BE2C (cell line): ENCODE data around the gene PNPLA1.

ENCODE experiments used
- DNase-seq: peaks from one replicate; pipeline ENCODE4 v3.0.0-alpha.2; 2020
- H3K27me3 ChIP-seq: fragments of 250-450 bp; sonication (Bioruptor Pico); 2 replicates; pipeline ENCODE4 v1.5.1; 2020; ENCODE audit warnings: mild to moderate bottlenecking
- H3K36me3 ChIP-seq: fragments of 250-450 bp; sonication (Bioruptor Pico); 2 replicates; pipeline ENCODE4 v1.5.1; 2020; ENCODE audit warnings: mild to moderate bottlenecking
- H3K4me1 ChIP-seq: fragments of 250-450 bp; sonication (Bioruptor Pico); 2 replicates; pipeline ENCODE4 v1.5.1; 2020
- H3K4me3 ChIP-seq: 2 replicates; pipeline ENCODE4 v1.5.1; 2011; ENCODE audit warnings: low read depth, low read length
- H3K9me3 ChIP-seq: fragments of 250-450 bp; sonication (Bioruptor Pico); 2 replicates; pipeline ENCODE4 v1.5.1; 2020
- CTCF ChIP-seq: IDR thresholded peaks from 2 replicates; pipeline ENCODE4 v1.5.1; 2012; ENCODE audit warnings: mild to moderate bottlenecking, low read depth, low read length

The PNPLA1 gene

DNA sequence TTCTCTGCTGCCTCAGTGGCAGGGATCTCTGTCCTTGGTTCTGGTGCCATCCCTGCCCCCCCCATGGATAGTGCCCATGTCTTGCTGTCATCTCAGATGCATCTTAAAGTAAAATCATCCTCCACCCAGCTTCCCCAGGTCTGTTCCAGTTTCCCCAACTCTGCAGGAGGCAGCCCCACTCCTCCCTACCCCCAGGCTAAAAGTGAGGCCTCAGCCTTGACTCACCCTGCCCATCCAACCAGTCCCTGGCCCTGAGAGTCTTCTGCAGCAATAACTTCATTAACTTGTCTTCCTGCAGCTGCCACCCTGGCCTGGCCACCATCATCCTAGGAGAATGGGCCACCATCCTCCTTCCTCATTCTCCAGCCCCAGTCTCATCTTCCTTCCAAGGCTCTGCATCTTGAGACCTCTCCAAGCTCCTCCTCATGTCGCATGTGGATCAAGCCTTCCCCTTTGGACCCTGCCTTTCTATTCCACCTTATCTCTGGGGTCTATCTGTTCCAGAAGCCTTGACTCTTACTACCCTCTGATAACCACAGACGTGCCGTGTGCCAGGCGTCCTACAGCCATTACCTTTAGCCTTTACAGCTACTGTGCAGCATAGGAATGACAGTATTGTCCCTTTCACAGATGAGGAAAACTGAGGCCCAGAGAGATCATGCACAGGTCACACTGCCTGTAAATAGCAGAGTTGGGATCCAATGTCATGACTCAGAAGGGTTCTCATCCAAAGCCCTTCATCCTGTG is 2.0 kb upstream of the PNPLA1 start:
- Histone ChIP-seq H3K36me3 (no peaks in the 10 kb centered on the region), H3K9me3 (no peaks in the 10 kb centered on the region), H3K4me1 (no peaks in the 10 kb centered on the region; the same call in 1 of the 2 replicates), H3K4me3 (no peak overlapping the region), H3K27me3 (no peaks in the 10 kb centered on the region)
- no peak for TF ChIP-seq CTCF
- no peak for DNase-seq

GRCh38 chr6:36268478-36269275 is 1.2 kb upstream of the PNPLA1 start:
- DNase-seq, result no peak
- no peaks in the 10 kb centered on the region for H3K27me3 ChIP-seq

GRCh38 chr6:36272234-36272633 is 2.4 kb downstream of the PNPLA1 start:
- Histone ChIP-seq H3K27me3 (no peaks in the 10 kb centered on the region), H3K4me3 (no peak overlapping the region), H3K9me3 (no peaks in the 10 kb centered on the region), H3K36me3 (no peaks in the 10 kb centered on the region), H3K4me1 (no peaks in the 10 kb centered on the region)
- no peak for TF ChIP-seq CTCF
- DNase-seq, result no peak

More at GRCh38 chr6:36268478-36269275, 1.2 kb upstream of the PNPLA1 start:
- Histone ChIP-seq H3K9me3 (no peaks in the 10 kb centered on the region), H3K4me1 (no peaks in the 10 kb centered on the region; the same call in 1 of the 2 replicates), H3K4me3 (no peak overlapping the region), H3K36me3 (no peaks in the 10 kb centered on the region)
- no peak for TF ChIP-seq CTCF

DNA sequence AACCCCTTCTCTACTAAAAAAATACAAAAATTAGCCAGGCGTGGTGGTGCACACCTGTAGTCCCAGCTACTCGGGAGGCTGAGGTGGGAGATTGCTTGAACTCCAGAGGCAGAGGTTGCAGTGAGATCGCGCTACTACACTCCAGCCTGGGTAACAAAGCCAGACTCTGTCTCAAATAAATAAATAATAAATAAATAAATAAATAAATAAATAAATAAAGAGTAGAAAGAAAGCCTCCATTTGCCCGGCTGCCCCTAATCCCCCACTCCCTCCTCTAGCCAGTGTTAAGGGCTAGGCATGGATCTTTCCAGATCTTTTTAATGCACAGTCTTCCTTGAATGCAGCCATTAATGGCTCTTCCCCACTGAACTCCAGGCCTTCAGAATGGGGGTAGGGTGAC is 3.2 kb downstream of the PNPLA1 start:
- H3K27me3 ChIP-seq, result no peaks in the 10 kb centered on the region
- no peaks in the 10 kb centered on the region for H3K4me1 ChIP-seq
- H3K9me3 ChIP-seq, result no peaks in the 10 kb centered on the region
- H3K36me3 ChIP-seq, result no peaks in the 10 kb centered on the region
- H3K4me3 ChIP-seq, result no peak overlapping the region
- no peak for DNase-seq
- TF ChIP-seq CTCF, result no peak

DNA sequence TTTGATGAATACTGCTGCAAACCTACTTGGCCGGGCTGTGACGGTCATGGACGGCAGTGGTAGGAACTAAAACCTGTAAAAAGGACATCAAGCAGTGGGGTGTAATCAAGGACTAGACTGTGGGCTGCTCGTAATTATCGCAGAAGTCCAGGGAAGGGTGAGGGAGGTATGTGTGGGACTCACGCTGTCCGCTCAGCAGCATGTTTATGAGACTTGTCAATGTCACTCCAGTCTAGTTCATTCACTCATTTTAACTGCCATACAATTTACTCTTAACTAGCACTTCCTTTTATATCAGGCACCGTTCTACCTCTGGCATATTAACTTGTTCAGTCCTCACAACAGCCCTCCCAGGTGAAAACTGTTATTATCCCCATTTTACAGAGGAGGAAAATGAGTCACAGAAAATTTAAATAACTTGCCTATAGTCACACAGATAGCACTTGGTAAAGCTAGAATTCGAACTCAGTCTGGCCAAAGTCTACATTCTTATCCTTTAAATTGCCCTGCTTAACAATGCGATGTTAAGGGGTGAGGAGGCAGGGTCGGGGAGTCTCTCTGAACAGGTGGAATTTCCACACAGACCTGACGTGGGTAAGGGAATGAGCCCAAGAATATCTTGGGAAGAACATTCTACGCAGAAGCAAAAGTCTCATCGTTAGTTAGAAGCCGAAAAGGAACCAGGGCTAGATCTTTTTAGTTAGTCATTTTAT is 4.1 kb downstream of the PNPLA1 start:
- DNase-seq, result no peak
- no peaks in the 10 kb centered on the region for H3K9me3 ChIP-seq
- no peak for TF ChIP-seq CTCF
- H3K27me3 ChIP-seq, result no peaks in the 10 kb centered on the region
- H3K4me3 ChIP-seq, result no peak overlapping the region
- no peaks in the 10 kb centered on the region for H3K4me1 ChIP-seq
- no peaks in the 10 kb centered on the region for H3K36me3 ChIP-seq
